Measurements from ENCODE around the gene ASB13.

- TF ChIP-seq TAF1 (IDR thresholded peaks at IDR 0.05; ENCODE audit: borderline replicate concordance, low read depth, low read length), result peak; percentile 55; the same call in 1 of the 2 replicates
- no peak; the same call in 1 of the 2 replicates for TF ChIP-seq REST (IDR thresholded peaks at IDR 0.05; ENCODE audit: low read depth, low read length)
- no peak for TF ChIP-seq CTCF (IDR thresholded peaks at IDR 0.05)
- no peak for TF ChIP-seq YY1 (IDR thresholded peaks at IDR 0.05; ENCODE audit: low read depth)
- no peak for TF ChIP-seq TCF12 (IDR thresholded peaks at IDR 0.05)
- peak; percentile 99 for TF ChIP-seq CHD2 (IDR thresholded peaks at IDR 0.05; ENCODE audit: low read length, partially characterized antibody)
- TF ChIP-seq JUND (IDR thresholded peaks at IDR 0.05), result no peak
Observed at GRCh38 chr10:5684318-5684970, 18.0 kb upstream of the ASB13 start, which contains the start of gene TASOR2.
